ENCODE measurements around the gene SRMS.

The SRMS gene

DNA sequence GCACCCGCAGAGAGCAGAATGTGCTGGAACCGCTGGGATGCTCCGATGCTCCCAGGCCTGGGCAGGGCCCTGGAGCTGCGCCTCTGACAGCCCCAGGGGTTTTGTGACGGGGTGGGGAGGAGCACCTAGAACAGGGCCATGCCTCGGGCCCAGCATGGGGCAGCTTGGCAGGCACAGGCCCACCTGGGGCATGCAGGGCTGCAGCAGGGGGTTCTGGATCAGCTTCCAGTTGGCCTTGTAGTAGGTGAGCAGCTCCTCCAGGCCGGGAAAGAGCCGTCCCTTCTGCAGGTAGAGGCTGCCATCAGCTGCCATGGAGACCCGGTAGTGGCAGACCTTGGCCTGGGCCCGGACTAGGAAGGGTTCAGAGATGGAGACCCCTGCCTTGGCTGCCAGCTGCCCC is 4.4 kb downstream of the SRMS start:
- TF ChIP-seq TAF1 (IDR thresholded peaks at IDR 0.05; ENCODE audit: low read depth): no peak
- TF ChIP-seq ZBTB7A (IDR thresholded peaks at IDR 0.05; ENCODE audit: low read depth): no peak
- peak; percentile 75; the same call in 1 of the 2 replicates for TF ChIP-seq EP300 (IDR thresholded peaks at IDR 0.05; ENCODE audit: borderline replicate concordance)
- TF ChIP-seq NFIC (IDR thresholded peaks at IDR 0.05): peak; percentile 86
- no peak for TF ChIP-seq CREB1 (IDR thresholded peaks at IDR 0.05; ENCODE audit: low read depth)
- peak; percentile 31; the same call in 1 of the 2 replicates for TF ChIP-seq MAX (IDR thresholded peaks at IDR 0.05)
- TF ChIP-seq YY1 (IDR thresholded peaks at IDR 0.05; ENCODE audit: low read depth): no peak
- TF ChIP-seq CEBPB (IDR thresholded peaks at IDR 0.05): no peak
- no peak for TF ChIP-seq USF1 (IDR thresholded peaks at IDR 0.05)
- TF ChIP-seq FOXM1 (IDR thresholded peaks at IDR 0.05; ENCODE audit: borderline replicate concordance, low read depth): no peak
- TF ChIP-seq TCF12 (IDR thresholded peaks at IDR 0.05; ENCODE audit: low read depth): peak; percentile 76
- no peak for TF ChIP-seq EGR1 (IDR thresholded peaks at IDR 0.05)
- TF ChIP-seq REST (IDR thresholded peaks at IDR 0.05; ENCODE audit: low read depth): no peak
- TF ChIP-seq RAD21 (IDR thresholded peaks at IDR 0.05; ENCODE audit: low read depth): no peak
- 0 out of 2 replicates have a peak, but pooled peaks have one; percentile 46 for TF ChIP-seq TEAD4 (IDR thresholded peaks at IDR 0.05)

DNA sequence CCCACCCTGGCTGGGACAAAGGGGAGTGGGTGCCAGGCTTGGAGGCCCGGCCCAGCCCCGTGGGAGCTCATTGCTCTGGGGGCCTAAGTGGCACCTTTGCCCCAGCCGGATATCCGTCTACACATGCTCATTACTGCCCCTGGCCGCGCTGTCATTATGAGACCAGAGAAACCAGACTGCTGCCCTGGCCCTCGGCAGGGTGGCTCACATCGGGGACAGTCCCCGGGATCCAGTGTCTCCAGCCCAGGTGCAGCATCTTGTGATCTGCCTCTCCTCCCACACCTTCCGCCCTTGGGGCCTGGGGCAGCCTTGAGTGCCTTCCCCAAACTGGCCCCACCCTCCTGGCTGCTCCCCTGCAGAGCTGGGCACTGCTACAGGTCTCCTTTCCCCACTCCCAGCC is 4.9 kb downstream of the SRMS start:
- TF ChIP-seq EGR1 (IDR thresholded peaks at IDR 0.05) (0 out of 2 replicates have a peak, but pooled peaks have one; percentile 20), RAD21 (IDR thresholded peaks at IDR 0.05; ENCODE audit: low read depth) (no peak)

DNA sequence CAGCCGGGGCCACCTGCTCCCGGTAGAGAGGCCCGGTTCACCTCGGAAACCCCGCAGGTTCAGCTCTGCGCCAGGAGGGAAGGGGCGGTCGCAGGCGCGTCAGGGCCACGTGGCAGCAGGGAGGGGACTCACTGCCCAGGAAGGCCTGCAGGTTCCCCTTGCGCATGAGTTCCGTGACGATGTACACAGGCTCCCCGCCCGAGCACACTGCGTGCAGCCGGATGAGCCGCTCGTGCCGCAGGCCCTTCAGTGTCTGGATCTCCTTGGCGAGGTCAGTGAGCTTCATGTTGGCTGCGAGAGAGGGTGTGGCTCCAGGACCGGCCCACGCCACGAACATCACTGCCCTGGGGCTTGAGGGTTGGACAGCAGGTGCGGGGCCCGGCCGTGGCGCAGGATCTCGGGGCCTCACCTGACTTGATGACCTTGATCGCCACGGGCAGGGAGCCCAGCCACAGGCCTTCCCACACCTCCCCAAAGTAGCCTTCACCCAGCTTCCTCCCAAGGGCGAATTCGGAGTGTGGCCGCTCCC is 5.5 kb downstream of the SRMS start:
- TF ChIP-seq REST (IDR thresholded peaks at IDR 0.05; ENCODE audit: low read depth) (no peak), TCF12 (IDR thresholded peaks at IDR 0.05; ENCODE audit: low read depth) (no peak)

- no peak for TF ChIP-seq MAX (IDR thresholded peaks at IDR 0.05)
- TF ChIP-seq CEBPB (IDR thresholded peaks at IDR 0.05): no peak
- TF ChIP-seq EP300 (IDR thresholded peaks at IDR 0.05; ENCODE audit: borderline replicate concordance): no peak
- TF ChIP-seq USF1 (IDR thresholded peaks at IDR 0.05): no peak
- TF ChIP-seq TEAD4 (IDR thresholded peaks at IDR 0.05): no peak
- no peak for TF ChIP-seq YY1 (IDR thresholded peaks at IDR 0.05; ENCODE audit: low read depth)
- no peak for TF ChIP-seq EGR1 (IDR thresholded peaks at IDR 0.05)
- TF ChIP-seq FOXM1 (IDR thresholded peaks at IDR 0.05; ENCODE audit: borderline replicate concordance, low read depth): no peak
- TF ChIP-seq NFIC (IDR thresholded peaks at IDR 0.05): no peak
- no peak for TF ChIP-seq CREB1 (IDR thresholded peaks at IDR 0.05; ENCODE audit: low read depth)
- TF ChIP-seq TCF12 (IDR thresholded peaks at IDR 0.05; ENCODE audit: low read depth): no peak
- TF ChIP-seq RAD21 (IDR thresholded peaks at IDR 0.05; ENCODE audit: low read depth): no peak
- no peak for TF ChIP-seq TAF1 (IDR thresholded peaks at IDR 0.05; ENCODE audit: low read depth)
- no peak for TF ChIP-seq ZBTB7A (IDR thresholded peaks at IDR 0.05; ENCODE audit: low read depth)
- TF ChIP-seq REST (IDR thresholded peaks at IDR 0.05; ENCODE audit: low read depth): no peak
Measured at GRCh38 chr20:63541371-63541770, 6.2 kb downstream of the SRMS start.

All from Ishikawa (cell line).